ENCODE results near the gene MYBPHL.

The MYBPHL gene

DNA sequence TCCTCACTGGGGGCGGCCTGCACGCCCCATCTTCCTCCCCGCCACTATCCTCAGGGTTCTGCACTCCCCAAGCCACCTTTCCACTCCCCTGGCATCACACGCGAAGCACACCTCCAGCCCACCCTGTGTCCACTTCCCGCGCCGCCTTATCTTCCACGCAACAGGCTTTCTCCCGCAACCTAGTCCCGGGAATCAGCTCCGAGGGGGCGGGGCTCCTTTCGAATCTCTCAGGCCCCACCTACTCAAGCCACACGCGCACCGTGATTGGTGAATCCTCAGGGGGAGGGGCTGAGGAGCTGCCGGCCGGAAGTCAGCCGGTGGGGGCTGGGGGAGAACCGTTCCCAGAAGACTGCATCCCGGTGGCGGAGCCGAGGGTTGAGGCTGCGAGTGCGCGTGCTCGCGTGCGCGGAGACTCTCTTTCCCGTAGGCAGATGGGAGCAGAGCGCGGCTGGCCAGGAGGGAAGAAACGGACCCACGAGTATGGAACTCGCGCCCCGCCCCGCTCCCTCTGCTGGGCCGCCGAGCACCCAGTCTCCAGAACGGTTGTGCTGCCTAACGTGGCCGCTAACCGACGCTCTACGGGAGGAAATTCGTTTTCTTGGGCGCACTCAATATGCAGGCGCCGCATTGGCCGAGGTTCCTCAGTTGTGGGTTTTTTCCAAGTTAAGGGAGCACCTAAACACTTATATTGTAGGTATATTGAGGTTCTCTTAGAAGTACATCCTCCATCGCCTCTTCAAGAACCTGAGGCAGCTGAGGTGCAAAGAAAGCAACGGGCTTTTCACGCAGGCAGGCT lies 23.7 kb downstream of the MYBPHL start, which contains the start of gene PSRC1 (continued):
- TF ChIP-seq ZNF501 (tag by site-specific recombination; IDR thresholded peaks at IDR 0.05), result peak; percentile 67

DNA sequence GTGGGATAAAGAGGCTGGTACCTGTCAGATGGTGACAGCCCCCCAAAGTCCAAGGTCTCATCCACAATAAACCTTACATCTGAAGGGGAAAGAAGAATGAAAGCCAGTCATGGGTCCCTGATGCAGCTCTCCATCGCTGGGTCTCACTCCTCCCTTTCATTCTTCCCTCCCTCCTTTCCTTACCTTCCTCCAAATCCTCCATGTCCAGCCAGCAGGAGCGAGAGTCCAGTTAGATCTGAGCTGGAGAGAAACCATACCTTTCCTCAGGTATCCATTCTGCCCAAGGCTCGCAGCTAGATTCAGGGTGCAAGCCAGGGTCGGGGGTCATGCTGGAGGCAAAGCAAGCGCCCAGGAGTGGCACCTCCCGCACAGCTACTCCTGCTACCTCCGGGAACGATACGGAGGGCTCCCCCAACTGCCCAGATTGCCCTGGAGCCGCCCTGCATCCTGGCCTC lies 24.3 kb downstream of the MYBPHL start:
- TF ChIP-seq TRIM28 (IDR thresholded peaks at IDR 0.05; ENCODE audit: borderline replicate concordance, low read length) (0 out of 2 replicates have a peak, but pooled peaks have one; percentile 3), ZNF394 (tag by site-specific recombination; IDR thresholded peaks at IDR 0.05; ENCODE audit: borderline replicate concordance) (peak; percentile 91; the same call in 1 of the 2 replicates), GLI2 (tag by site-specific recombination; IDR thresholded peaks at IDR 0.05; ENCODE audit: borderline replicate concordance, low read depth) (no peak), ZNF677 (tag by site-specific recombination; IDR thresholded peaks at IDR 0.05) (no peak), ZNF366 (tag by site-specific recombination; conservative IDR thresholded peaks at IDR 0.05) (peak; percentile 62), ZFHX2 (tag by site-specific recombination; conservative IDR thresholded peaks at IDR 0.05) (no peak), ZXDB (tag by site-specific recombination; IDR thresholded peaks at IDR 0.05) (no peak)
- TF ChIP-seq, protein P1, sequence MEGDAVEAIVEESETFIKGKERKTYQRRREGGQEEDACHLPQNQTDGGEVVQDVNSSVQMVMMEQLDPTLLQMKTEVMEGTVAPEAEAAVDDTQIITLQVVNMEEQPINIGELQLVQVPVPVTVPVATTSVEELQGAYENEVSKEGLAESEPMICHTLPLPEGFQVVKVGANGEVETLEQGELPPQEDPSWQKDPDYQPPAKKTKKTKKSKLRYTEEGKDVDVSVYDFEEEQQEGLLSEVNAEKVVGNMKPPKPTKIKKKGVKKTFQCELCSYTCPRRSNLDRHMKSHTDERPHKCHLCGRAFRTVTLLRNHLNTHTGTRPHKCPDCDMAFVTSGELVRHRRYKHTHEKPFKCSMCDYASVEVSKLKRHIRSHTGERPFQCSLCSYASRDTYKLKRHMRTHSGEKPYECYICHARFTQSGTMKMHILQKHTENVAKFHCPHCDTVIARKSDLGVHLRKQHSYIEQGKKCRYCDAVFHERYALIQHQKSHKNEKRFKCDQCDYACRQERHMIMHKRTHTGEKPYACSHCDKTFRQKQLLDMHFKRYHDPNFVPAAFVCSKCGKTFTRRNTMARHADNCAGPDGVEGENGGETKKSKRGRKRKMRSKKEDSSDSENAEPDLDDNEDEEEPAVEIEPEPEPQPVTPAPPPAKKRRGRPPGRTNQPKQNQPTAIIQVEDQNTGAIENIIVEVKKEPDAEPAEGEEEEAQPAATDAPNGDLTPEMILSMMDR (tag by site-specific recombination; IDR thresholded peaks at IDR 0.05), result peak; percentile 78
- TF ChIP-seq, protein P2, sequence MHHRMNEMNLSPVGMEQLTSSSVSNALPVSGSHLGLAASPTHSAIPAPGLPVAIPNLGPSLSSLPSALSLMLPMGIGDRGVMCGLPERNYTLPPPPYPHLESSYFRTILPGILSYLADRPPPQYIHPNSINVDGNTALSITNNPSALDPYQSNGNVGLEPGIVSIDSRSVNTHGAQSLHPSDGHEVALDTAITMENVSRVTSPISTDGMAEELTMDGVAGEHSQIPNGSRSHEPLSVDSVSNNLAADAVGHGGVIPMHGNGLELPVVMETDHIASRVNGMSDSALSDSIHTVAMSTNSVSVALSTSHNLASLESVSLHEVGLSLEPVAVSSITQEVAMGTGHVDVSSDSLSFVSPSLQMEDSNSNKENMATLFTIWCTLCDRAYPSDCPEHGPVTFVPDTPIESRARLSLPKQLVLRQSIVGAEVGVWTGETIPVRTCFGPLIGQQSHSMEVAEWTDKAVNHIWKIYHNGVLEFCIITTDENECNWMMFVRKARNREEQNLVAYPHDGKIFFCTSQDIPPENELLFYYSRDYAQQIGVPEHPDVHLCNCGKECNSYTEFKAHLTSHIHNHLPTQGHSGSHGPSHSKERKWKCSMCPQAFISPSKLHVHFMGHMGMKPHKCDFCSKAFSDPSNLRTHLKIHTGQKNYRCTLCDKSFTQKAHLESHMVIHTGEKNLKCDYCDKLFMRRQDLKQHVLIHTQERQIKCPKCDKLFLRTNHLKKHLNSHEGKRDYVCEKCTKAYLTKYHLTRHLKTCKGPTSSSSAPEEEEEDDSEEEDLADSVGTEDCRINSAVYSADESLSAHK (tag by site-specific recombination; IDR thresholded peaks at IDR 0.05), result 0 out of 2 replicates have a peak, but pooled peaks have one; percentile 14
- TF ChIP-seq, protein P3, sequence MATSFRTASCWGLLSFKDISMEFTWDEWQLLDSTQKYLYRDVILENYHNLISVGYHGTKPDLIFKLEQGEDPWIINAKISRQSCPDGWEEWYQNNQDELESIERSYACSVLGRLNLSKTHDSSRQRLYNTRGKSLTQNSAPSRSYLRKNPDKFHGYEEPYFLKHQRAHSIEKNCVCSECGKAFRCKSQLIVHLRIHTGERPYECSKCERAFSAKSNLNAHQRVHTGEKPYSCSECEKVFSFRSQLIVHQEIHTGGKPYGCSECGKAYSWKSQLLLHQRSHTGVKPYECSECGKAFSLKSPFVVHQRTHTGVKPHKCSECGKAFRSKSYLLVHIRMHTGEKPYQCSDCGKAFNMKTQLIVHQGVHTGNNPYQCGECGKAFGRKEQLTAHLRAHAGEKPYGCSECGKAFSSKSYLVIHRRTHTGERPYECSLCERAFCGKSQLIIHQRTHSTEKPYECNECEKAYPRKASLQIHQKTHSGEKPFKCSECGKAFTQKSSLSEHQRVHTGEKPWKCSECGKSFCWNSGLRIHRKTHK (tag by site-specific recombination; IDR thresholded peaks at IDR 0.05), result no peak
- TF ChIP-seq, protein P4, sequence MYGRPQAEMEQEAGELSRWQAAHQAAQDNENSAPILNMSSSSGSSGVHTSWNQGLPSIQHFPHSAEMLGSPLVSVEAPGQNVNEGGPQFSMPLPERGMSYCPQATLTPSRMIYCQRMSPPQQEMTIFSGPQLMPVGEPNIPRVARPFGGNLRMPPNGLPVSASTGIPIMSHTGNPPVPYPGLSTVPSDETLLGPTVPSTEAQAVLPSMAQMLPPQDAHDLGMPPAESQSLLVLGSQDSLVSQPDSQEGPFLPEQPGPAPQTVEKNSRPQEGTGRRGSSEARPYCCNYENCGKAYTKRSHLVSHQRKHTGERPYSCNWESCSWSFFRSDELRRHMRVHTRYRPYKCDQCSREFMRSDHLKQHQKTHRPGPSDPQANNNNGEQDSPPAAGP (tag by site-specific recombination; IDR thresholded peaks at IDR 0.05), result no peak
- Histone ChIP-seq H3K4me3 (ENCODE audit: low read depth, low read length) (peak overlapping the region; percentile 75), H3K9me3 (ENCODE audit: control insufficient read depth, insufficient read depth, low read depth, low read length) (no peaks in the 10 kb centered on the region), H3K27ac (ENCODE audit: extremely low read depth, low read depth, low read length) (no peak overlapping the region; the same call in 1 of the 2 replicates), H3K4me1 (ENCODE audit: control insufficient read depth, insufficient read depth, low read length) (peaks cover 3% of the 10 kb centered on the region), H3K36me3 (ENCODE audit: control insufficient read depth in 2 of 2, insufficient read depth in 1 of 2, low read length in 2 of 2) (peaks cover 8 to 40% of the 10 kb centered on the region in 2 experiments)
- ChIA-PET POLR2A (interaction anchor here (0.6 to 1.9 kb wide), 19 partner anchors 10 to 248 kb away, joined by 3 to 15 read pairs (median 3); partner anchors contain the start of genes CELSR2, SARS1 and SORT1), CTCF (interaction anchor here (0.7 to 2.3 kb wide), 11 partner anchors 20 to 327 kb away, joined by 3 to 17 read pairs (median 4); partner anchors contain the start of gene SORT1)

Data from HEK293 (cell line).